Prostate gland (tissue), 2 donors: Measurements from ENCODE around the gene TPST2.

Source experiments
- CTCF ChIP-seq, 4 experiments: fragments of 200-600 bp in 2 of 4; fragments of 450-650 bp in 2 of 4; sonication (generic) in 2 of 4; IDR thresholded peaks; 1 replicate in 3 of 4; 2 replicates in 1 of 4; pipeline ENCODE4 v1.5.1; 2016 to 2019; ENCODE audit warnings: antibody characterized with exemption in 4 of 4, mild to moderate bottlenecking in 2 of 4, moderate library complexity in 2 of 4
- POLR2A ChIP-seq: fragments of 450-650 bp; IDR thresholded peaks from one replicate; pipeline ENCODE4 v1.6.1; 2016; ENCODE audit warnings: antibody characterized with exemption, mild to moderate bottlenecking
- POLR2AphosphoS5 ChIP-seq: sonication (generic); formaldehyde crosslinking; IDR thresholded peaks from one replicate; pipeline ENCODE4 v1.6.1; 2017; ENCODE audit warnings: antibody characterized with exemption

- TF ChIP-seq CTCF (IDR thresholded peaks at IDR 0.05) (no peak), POLR2AphosphoS5 (no peak), POLR2A (no peak)
These were observed 93.5 kb downstream of the TPST2 start for GRCh38 chr22:26496456-26496855.
